WTC11 (cell line): ENCODE data around the gene RAPGEF1. TPM values are rescaled to one million over a fixed set of nuclear protein-coding genes. Genes with fewer than 3 reads are reported as not detected.

ENCODE experiments used
- ATAC-seq: fragments of 200-7000 bp; cut with Tn5 transposase; 2 replicates; pipeline ENCODE4 v1.10.0; 2021; ENCODE audit warnings: mild to moderate bottlenecking, moderate library complexity
- CTCF ChIA-PET: fragments of 300-600 bp; sonication (Branson Sonifier 250); formaldehyde crosslinking; loops from one replicate; lab custom pipeline; 2021; ENCODE audit warnings: antibody characterized with exemption; lab: Charles Lee
- POLR2A ChIA-PET: fragments of 350-600 bp; sonication (Branson Sonifier 250); formaldehyde crosslinking; loops from one replicate; lab custom pipeline; 2021; ENCODE audit warnings: antibody characterized with exemption; lab: Charles Lee
- DNase-seq: peaks from one replicate; pipeline ENCODE4 v3.0.0; 2021; ENCODE audit warnings: low spot score
- H3K27ac Mint-ChIP-seq: 2 replicates; pipeline ENCODE4 v1.8.0; 2021; ENCODE audit warnings: mixed read lengths
- H3K27me3 Mint-ChIP-seq: 2 replicates; pipeline ENCODE4 v1.8.0; 2021; ENCODE audit warnings: low read depth, mild to moderate bottlenecking, moderate library complexity, mixed read lengths
- H3K36me3 Mint-ChIP-seq: 2 replicates; pipeline ENCODE4 v1.8.0; 2021; ENCODE audit warnings: mixed read lengths
- H3K4me1 Mint-ChIP-seq: 2 replicates; pipeline ENCODE4 v1.8.0; 2022; ENCODE audit warnings: mixed read lengths
- H3K4me3 Mint-ChIP-seq: 2 replicates; pipeline ENCODE4 v1.8.0; 2021; ENCODE audit warnings: mild to moderate bottlenecking, moderate library complexity, mixed read lengths
- H3K9me3 Mint-ChIP-seq: 2 replicates; pipeline ENCODE4 v1.8.0; 2021; ENCODE audit warnings: mixed read lengths
- CREM ChIP-seq: sonication (generic); formaldehyde crosslinking; IDR thresholded peaks from 2 replicates; pipeline ENCODE4 v1.8.1; 2022; ENCODE audit warnings: mild to moderate bottlenecking, missing genetic modification reagents, moderate library complexity
- ESRRA ChIP-seq: sonication (generic); formaldehyde crosslinking; IDR thresholded peaks from 2 replicates; pipeline ENCODE4 v1.8.1; 2022; ENCODE audit warnings: mild to moderate bottlenecking, missing genetic modification reagents, borderline replicate concordance
- FOXP1 ChIP-seq: sonication (generic); formaldehyde crosslinking; IDR thresholded peaks from 2 replicates; pipeline ENCODE4 v1.8.0; 2022; ENCODE audit warnings: missing genetic modification reagents, mild to moderate bottlenecking, moderate library complexity, borderline replicate concordance
- FOXP4 ChIP-seq: sonication (generic); formaldehyde crosslinking; IDR thresholded peaks from 2 replicates; pipeline ENCODE4 v1.8.0; 2022; ENCODE audit warnings: mild to moderate bottlenecking, missing genetic modification reagents
- GABPB1 ChIP-seq: sonication (generic); formaldehyde crosslinking; IDR thresholded peaks from 2 replicates; pipeline ENCODE4 v1.8.1; 2023; ENCODE audit warnings: mild to moderate bottlenecking, missing genetic modification reagents
- MAX ChIP-seq: sonication (generic); formaldehyde crosslinking; IDR thresholded peaks from 2 replicates; pipeline ENCODE4 v1.8.0; 2022; ENCODE audit warnings: mild to moderate bottlenecking, missing genetic modification reagents
- MYBL2 ChIP-seq: sonication (generic); formaldehyde crosslinking; IDR thresholded peaks from 2 replicates; pipeline ENCODE4 v1.8.1; 2023; ENCODE audit warnings: mild to moderate bottlenecking, moderate library complexity, missing genetic modification reagents
- NR2C2 ChIP-seq: sonication (generic); formaldehyde crosslinking; IDR thresholded peaks from 2 replicates; pipeline ENCODE4 v1.8.0; 2022; ENCODE audit warnings: mild to moderate bottlenecking, missing genetic modification reagents
- SP1 ChIP-seq: sonication (generic); formaldehyde crosslinking; conservative IDR thresholded peaks from 2 replicates; pipeline ENCODE4 v1.8.1; 2022; ENCODE audit warnings: missing genetic modification reagents
- ZNF423 ChIP-seq: fragments of 250-450 bp; sonication (Bioruptor Pico); IDR thresholded peaks from 2 replicates; pipeline ENCODE4 v2.1.2; 2022; ENCODE audit warnings: mild to moderate bottlenecking, moderate library complexity
- ZSCAN18 ChIP-seq: fragments of 250-450 bp; sonication (Bioruptor Pico); IDR thresholded peaks from 2 replicates; pipeline ENCODE4 v2.1.2; 2022; ENCODE audit warnings: mild to moderate bottlenecking, moderate library complexity
- total RNA-seq: library from RNA; stranded (reverse); gene quantifications from 3 replicates; pipeline ENCODE4 v1.2.3, GENCODE V29; 2021
- TF ChIP-seq, protein P1 (sequence below): sonication (generic); formaldehyde crosslinking; IDR thresholded peaks from 2 replicates; pipeline ENCODE4 v1.8.0; 2023; ENCODE audit warnings: missing genetic modification reagents, mild to moderate bottlenecking, borderline replicate concordance
- TF ChIP-seq, protein P2 (sequence below): fragments of 250-450 bp; sonication (Bioruptor Pico); IDR thresholded peaks from 2 replicates; pipeline ENCODE4 v1.9.0; 2021; ENCODE audit warnings: mild to moderate bottlenecking

RAPGEF1 gene
- total RNA-seq, 1 experiment from 2014 or later: 66.2 TPM

- no peak within 1 kb of the TSS for H3K27ac Mint-ChIP-seq
- peak within 1 kb of the TSS; percentile 80 for H3K4me3 Mint-ChIP-seq
- H3K4me1 Mint-ChIP-seq: peaks cover 6% of the 10 kb centered on the region; the same call in 1 of the 2 replicates
- ChIA-PET CTCF (no interaction called here), POLR2A (no interaction called here)
- ATAC-seq (peak; percentile 85), DNase-seq (peak; percentile 79)
- peaks cover 6% of the 10 kb centered on the region for H3K27me3 Mint-ChIP-seq
- H3K36me3 Mint-ChIP-seq: peaks cover 27% of the 10 kb centered on the region
- TF ChIP-seq, protein P1, sequence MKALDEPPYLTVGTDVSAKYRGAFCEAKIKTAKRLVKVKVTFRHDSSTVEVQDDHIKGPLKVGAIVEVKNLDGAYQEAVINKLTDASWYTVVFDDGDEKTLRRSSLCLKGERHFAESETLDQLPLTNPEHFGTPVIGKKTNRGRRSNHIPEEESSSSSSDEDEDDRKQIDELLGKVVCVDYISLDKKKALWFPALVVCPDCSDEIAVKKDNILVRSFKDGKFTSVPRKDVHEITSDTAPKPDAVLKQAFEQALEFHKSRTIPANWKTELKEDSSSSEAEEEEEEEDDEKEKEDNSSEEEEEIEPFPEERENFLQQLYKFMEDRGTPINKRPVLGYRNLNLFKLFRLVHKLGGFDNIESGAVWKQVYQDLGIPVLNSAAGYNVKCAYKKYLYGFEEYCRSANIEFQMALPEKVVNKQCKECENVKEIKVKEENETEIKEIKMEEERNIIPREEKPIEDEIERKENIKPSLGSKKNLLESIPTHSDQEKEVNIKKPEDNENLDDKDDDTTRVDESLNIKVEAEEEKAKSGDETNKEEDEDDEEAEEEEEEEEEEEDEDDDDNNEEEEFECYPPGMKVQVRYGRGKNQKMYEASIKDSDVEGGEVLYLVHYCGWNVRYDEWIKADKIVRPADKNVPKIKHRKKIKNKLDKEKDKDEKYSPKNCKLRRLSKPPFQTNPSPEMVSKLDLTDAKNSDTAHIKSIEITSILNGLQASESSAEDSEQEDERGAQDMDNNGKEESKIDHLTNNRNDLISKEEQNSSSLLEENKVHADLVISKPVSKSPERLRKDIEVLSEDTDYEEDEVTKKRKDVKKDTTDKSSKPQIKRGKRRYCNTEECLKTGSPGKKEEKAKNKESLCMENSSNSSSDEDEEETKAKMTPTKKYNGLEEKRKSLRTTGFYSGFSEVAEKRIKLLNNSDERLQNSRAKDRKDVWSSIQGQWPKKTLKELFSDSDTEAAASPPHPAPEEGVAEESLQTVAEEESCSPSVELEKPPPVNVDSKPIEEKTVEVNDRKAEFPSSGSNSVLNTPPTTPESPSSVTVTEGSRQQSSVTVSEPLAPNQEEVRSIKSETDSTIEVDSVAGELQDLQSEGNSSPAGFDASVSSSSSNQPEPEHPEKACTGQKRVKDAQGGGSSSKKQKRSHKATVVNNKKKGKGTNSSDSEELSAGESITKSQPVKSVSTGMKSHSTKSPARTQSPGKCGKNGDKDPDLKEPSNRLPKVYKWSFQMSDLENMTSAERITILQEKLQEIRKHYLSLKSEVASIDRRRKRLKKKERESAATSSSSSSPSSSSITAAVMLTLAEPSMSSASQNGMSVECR (CRISPR knock-in tag): 0 out of 2 replicates have a peak, but pooled peaks have one; percentile 30
- 0 out of 2 replicates have a peak, but pooled peaks have one; percentile 48 for TF ChIP-seq FOXP4 (CRISPR knock-in tag)
- TF ChIP-seq ESRRA: 0 out of 2 replicates have a peak, but pooled peaks have one; percentile 27
- peak; percentile 95 for TF ChIP-seq NR2C2 (CRISPR knock-in tag)
- TF ChIP-seq MYBL2 (CRISPR knock-in tag): 0 out of 2 replicates have a peak, but pooled peaks have one; percentile 42
- peak; percentile 52; the same call in 1 of the 2 replicates for TF ChIP-seq ZNF423
- TF ChIP-seq FOXP1: no peak
- TF ChIP-seq ZSCAN18 (CRISPR knock-in tag): no peak
- TF ChIP-seq GABPB1 (CRISPR knock-in tag): peak; percentile 88
- peak; percentile 47; the same call in 1 of the 2 replicates for TF ChIP-seq MAX (CRISPR knock-in tag)
- TF ChIP-seq, protein P2, sequence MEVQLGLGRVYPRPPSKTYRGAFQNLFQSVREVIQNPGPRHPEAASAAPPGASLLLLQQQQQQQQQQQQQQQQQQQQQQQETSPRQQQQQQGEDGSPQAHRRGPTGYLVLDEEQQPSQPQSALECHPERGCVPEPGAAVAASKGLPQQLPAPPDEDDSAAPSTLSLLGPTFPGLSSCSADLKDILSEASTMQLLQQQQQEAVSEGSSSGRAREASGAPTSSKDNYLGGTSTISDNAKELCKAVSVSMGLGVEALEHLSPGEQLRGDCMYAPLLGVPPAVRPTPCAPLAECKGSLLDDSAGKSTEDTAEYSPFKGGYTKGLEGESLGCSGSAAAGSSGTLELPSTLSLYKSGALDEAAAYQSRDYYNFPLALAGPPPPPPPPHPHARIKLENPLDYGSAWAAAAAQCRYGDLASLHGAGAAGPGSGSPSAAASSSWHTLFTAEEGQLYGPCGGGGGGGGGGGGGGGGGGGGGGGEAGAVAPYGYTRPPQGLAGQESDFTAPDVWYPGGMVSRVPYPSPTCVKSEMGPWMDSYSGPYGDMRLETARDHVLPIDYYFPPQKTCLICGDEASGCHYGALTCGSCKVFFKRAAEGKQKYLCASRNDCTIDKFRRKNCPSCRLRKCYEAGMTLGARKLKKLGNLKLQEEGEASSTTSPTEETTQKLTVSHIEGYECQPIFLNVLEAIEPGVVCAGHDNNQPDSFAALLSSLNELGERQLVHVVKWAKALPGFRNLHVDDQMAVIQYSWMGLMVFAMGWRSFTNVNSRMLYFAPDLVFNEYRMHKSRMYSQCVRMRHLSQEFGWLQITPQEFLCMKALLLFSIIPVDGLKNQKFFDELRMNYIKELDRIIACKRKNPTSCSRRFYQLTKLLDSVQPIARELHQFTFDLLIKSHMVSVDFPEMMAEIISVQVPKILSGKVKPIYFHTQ (CRISPR knock-in tag): no peak
- TF ChIP-seq CREM (CRISPR knock-in tag): 0 out of 2 replicates have a peak, but pooled peaks have one; percentile 52
- peak; percentile 70 for TF ChIP-seq SP1 (CRISPR knock-in tag)
- TF ChIP-seq, all 79 proteins: peak for 10
- no peaks in the 10 kb centered on the region for H3K9me3 Mint-ChIP-seq
Measured at GRCh38 chr9:131530920-131531832, 208.7 kb downstream of the RAPGEF1 start, which contains the start of gene UCK1. TSS of gene UCK1 (minus strand) at chr9:131531263. CDS start at chr9:131531174, 89 bp downstream.
